Measurements from ENCODE around the gene CASP4. TPM values are rescaled to one million over a fixed set of nuclear protein-coding genes. Genes with fewer than 3 reads are reported as not detected.

The CASP4 gene
- total and polyA plus RNA-seq, 9 of the 15 experiments (the other 6 are each of a cell fraction or from before 2014, with no cell fraction given) = 0.15 to 0.42 (median 0.27) TPM; not detected in 1

- CTCF ChIA-PET (ENCODE audit: low intra/inter-chr PET ratio) = no interaction called here
- POLR2A ChIA-PET = no interaction called here
- FAIRE-seq (no peak), DNase-seq (ENCODE audit: extremely low read depth in 1 of 4, low spot score in 3 of 4) (no peak), ATAC-seq (no peak)
- Histone ChIP-seq H3K36me3 (ENCODE audit: control insufficient read depth, insufficient read depth, low read length) (no peaks in the 10 kb centered on the region), H3K9ac (ENCODE audit: insufficient read depth in 1 of 2, low read depth in 2 of 2, low read length in 2 of 2) (no peak overlapping the region), H2AFZ (ENCODE audit: low read depth, low read length) (no peak overlapping the region), H3K9me1 (ENCODE audit: control insufficient read depth, insufficient read depth, low read length) (no peaks in the 10 kb centered on the region), H3K79me2 (ENCODE audit: control insufficient read depth, insufficient read depth, low read length) (no peaks in the 10 kb centered on the region), H3K4me1 (replicated peaks in 1 of 2; ENCODE audit: control insufficient read depth in 2 of 2, insufficient read depth in 2 of 2, low read length in 2 of 2) (no peaks in the 10 kb centered on the region), H3K27ac (ENCODE audit: extremely low read depth, low read depth, low read length) (no peak overlapping the region), H3K4me2 (ENCODE audit: insufficient read depth, low read length) (no peak overlapping the region), H4K20me1 (replicated peaks; ENCODE audit: control insufficient read depth, insufficient read depth, low read length) (no peaks in the 10 kb centered on the region), H3K27me3 (ENCODE audit: control insufficient read depth in 2 of 2, insufficient read depth in 2 of 2, low read length in 2 of 2) (no peaks in the 10 kb centered on the region), H3K9me3 (replicated peaks; ENCODE audit: control insufficient read depth, insufficient read depth, low read depth, low read length) (no peaks in the 10 kb centered on the region), H3K4me3 (no peak overlapping the region)
- no TSS peak for BruUV-seq (replicated peaks)
- TF ChIP-seq MIER1 (IDR thresholded peaks at IDR 0.05; ENCODE audit: low read depth) (no peak), PTTG1 (tag; IDR thresholded peaks at IDR 0.05; ENCODE audit: low read depth) (no peak), MXD1 (CRISPR knock-in tag; IDR thresholded peaks at IDR 0.05; ENCODE audit: borderline replicate concordance, poor library complexity, severe bottlenecking) (no peak), ZNF740 (CRISPR knock-in tag; IDR thresholded peaks at IDR 0.05) (no peak), ZNF740 (tag; IDR thresholded peaks at IDR 0.05) (no peak), ZNF121 (CRISPR knock-in tag; conservative IDR thresholded peaks at IDR 0.05) (no peak), CHD4 (IDR thresholded peaks at IDR 0.05; ENCODE audit: insufficient read depth, insufficient replicate concordance, low read depth, low read length, poor library complexity, severe bottlenecking) (no peak)
- 0% methylated on average over 8 of the region's 9 CpGs for WGBS (ENCODE audit: insufficient coverage, low coverage, missing lambda C conversion rate)
- intact Hi-C loops (cut with micrococcal nuclease) = no loop called here
- in situ Hi-C loops (cut with MboI) = no loop called here
These were observed 41.4 kb downstream of the CASP4 start for GRCh38 chr11:104926771-104927611.

Measured in K562 (cell line).